GM23338 (cell line): ENCODE results near the gene TGFB1. TPM values are rescaled to one million over a fixed set of nuclear protein-coding genes. Genes with fewer than 3 reads are reported as not detected.

Source experiments
- CREB1 ChIP-seq: fragments of 250-450 bp; sonication (Bioruptor Pico); IDR thresholded peaks from 2 replicates; pipeline ENCODE4 v1.5.0; 2020; ENCODE audit warnings: low read depth, mild to moderate bottlenecking, moderate library complexity
- ETS1 ChIP-seq: IDR thresholded peaks from 2 replicates; pipeline ENCODE4 v1.6.1; 2016; ENCODE audit warnings: antibody characterized with exemption
- EZH2 ChIP-seq: fragments of 200-600 bp; sonication (generic); IDR thresholded peaks from one replicate; pipeline ENCODE4 v1.8.0; 2017; ENCODE audit warnings: antibody characterized with exemption, mild to moderate bottlenecking, low read depth; ENCODE audit not compliant: unreplicated experiment
- EZH2phosphoT487 ChIP-seq: fragments of 200-600 bp; sonication (generic); IDR thresholded peaks from one replicate; pipeline ENCODE4 v1.8.1; 2018; ENCODE audit warnings: antibody characterized with exemption; ENCODE audit not compliant: unreplicated experiment
- JUNB ChIP-seq: IDR thresholded peaks from one replicate; pipeline ENCODE4 v1.6.1; 2016; ENCODE audit warnings: antibody characterized with exemption; ENCODE audit not compliant: unreplicated experiment
- POLR2AphosphoS5 ChIP-seq: IDR thresholded peaks from 2 replicates; pipeline ENCODE4 v1.6.1; 2016; ENCODE audit warnings: antibody characterized with exemption, low read depth
- REST ChIP-seq: IDR thresholded peaks from one replicate; pipeline ENCODE4 v1.6.1; 2018; ENCODE audit warnings: antibody characterized with exemption; ENCODE audit not compliant: unreplicated experiment
- STAT1 ChIP-seq: IDR thresholded peaks from one replicate; pipeline ENCODE4 v1.6.1; 2016; ENCODE audit warnings: antibody characterized with exemption; ENCODE audit not compliant: unreplicated experiment
- ZNF114 ChIP-seq: fragments of 250-450 bp; sonication (Bioruptor Pico); IDR thresholded peaks from 2 replicates; pipeline ENCODE4 v1.5.0; 2020; ENCODE audit warnings: mild to moderate bottlenecking, moderate library complexity
- ZNF331 ChIP-seq: fragments of 250-450 bp; sonication (Bioruptor Pico); IDR thresholded peaks from 2 replicates; pipeline ENCODE4 v1.5.0; 2020; ENCODE audit warnings: low read depth, mild to moderate bottlenecking, moderate library complexity
- polyA plus RNA-seq: library from polyadenylated mRNA; unstranded; fragments of >200 nt; fragmentation: Nextera tagmentation; extraction: Ambion mirVana; gene quantifications from 2 replicates; pipeline ENCODE4 v1.2.1, GENCODE V29; 2016
- total RNA-seq: library from RNA; depleted of rRNA; stranded (reverse); fragments of >200 nt; shearing (Covaris generic); gene quantifications from 2 replicates; pipeline ENCODE4 v1.2.3, GENCODE V29; 2014
- TF ChIP-seq, protein P1 (sequence below): fragments of 250-450 bp; sonication (Bioruptor Pico); IDR thresholded peaks from 2 replicates; pipeline ENCODE4 v1.5.0; 2020; ENCODE audit warnings: mild to moderate bottlenecking, moderate library complexity

The TGFB1 gene
- total and polyA plus RNA-seq, 2 experiments from 2014 or later: 0.99 to 7.9 TPM

- TF ChIP-seq, protein P1, sequence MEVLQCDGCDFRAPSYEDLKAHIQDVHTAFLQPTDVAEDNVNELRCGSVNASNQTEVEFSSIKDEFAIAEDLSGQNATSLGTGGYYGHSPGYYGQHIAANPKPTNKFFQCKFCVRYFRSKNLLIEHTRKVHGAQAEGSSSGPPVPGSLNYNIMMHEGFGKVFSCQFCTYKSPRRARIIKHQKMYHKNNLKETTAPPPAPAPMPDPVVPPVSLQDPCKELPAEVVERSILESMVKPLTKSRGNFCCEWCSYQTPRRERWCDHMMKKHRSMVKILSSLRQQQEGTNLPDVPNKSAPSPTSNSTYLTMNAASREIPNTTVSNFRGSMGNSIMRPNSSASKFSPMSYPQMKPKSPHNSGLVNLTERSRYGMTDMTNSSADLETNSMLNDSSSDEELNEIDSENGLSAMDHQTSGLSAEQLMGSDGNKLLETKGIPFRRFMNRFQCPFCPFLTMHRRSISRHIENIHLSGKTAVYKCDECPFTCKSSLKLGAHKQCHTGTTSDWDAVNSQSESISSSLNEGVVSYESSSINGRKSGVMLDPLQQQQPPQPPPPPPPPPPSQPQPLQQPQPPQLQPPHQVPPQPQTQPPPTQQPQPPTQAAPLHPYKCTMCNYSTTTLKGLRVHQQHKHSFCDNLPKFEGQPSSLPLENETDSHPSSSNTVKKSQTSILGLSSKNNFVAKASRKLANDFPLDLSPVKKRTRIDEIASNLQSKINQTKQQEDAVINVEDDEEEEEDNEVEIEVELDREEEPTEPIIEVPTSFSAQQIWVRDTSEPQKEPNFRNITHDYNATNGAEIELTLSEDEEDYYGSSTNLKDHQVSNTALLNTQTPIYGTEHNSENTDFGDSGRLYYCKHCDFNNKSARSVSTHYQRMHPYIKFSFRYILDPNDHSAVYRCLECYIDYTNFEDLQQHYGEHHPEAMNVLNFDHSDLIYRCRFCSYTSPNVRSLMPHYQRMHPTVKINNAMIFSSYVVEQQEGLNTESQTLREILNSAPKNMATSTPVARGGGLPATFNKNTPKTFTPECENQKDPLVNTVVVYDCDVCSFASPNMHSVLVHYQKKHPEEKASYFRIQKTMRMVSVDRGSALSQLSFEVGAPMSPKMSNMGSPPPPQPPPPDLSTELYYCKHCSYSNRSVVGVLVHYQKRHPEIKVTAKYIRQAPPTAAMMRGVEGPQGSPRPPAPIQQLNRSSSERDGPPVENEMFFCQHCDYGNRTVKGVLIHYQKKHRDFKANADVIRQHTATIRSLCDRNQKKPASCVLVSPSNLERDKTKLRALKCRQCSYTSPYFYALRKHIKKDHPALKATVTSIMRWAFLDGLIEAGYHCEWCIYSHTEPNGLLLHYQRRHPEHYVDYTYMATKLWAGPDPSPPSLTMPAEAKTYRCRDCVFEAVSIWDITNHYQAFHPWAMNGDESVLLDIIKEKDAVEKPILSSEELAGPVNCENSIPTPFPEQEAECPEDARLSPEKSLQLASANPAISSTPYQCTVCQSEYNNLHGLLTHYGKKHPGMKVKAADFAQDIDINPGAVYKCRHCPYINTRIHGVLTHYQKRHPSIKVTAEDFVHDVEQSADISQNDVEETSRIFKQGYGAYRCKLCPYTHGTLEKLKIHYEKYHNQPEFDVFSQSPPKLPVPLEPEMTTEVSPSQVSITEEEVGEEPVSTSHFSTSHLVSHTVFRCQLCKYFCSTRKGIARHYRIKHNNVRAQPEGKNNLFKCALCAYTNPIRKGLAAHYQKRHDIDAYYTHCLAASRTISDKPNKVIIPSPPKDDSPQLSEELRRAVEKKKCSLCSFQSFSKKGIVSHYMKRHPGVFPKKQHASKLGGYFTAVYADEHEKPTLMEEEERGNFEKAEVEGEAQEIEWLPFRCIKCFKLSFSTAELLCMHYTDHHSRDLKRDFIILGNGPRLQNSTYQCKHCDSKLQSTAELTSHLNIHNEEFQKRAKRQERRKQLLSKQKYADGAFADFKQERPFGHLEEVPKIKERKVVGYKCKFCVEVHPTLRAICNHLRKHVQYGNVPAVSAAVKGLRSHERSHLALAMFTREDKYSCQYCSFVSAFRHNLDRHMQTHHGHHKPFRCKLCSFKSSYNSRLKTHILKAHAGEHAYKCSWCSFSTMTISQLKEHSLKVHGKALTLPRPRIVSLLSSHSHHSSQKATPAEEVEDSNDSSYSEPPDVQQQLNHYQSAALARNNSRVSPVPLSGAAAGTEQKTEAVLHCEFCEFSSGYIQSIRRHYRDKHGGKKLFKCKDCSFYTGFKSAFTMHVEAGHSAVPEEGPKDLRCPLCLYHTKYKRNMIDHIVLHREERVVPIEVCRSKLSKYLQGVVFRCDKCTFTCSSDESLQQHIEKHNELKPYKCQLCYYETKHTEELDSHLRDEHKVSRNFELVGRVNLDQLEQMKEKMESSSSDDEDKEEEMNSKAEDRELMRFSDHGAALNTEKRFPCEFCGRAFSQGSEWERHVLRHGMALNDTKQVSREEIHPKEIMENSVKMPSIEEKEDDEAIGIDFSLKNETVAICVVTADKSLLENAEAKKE (CRISPR knock-in tag): no peak
- TF ChIP-seq POLR2AphosphoS5 (no peak), ZNF114 (CRISPR knock-in tag) (no peak), REST (no peak), ETS1 (no peak), ZNF331 (CRISPR knock-in tag) (no peak), STAT1 (no peak), JUNB (no peak), EZH2phosphoT487 (no peak), EZH2 (no peak), CREB1 (CRISPR knock-in tag) (no peak)
These were observed 20.3 kb upstream of the TGFB1 start (continued) for GRCh38 chr19:41373993-41374392.
